GM20431 (cell line): ENCODE results near the gene BACH2.

Experiments used
- in situ Hi-C: fragments of 300-500 bp; cut with MseI, MboI; formaldehyde crosslinking; loops from one replicate; pipeline ENCODE4 v1.15.0; 2020; ENCODE audit warnings: low sequenced_read_pairs; ENCODE audit not compliant: unreplicated experiment

BACH2 gene

GRCh38 chr6:89963391-89963790 is 333.3 kb downstream of the BACH2 start:
- in situ Hi-C loops: no loop called here

GRCh38 chr6:89961481-89961880 is 335.2 kb downstream of the BACH2 start:
- in situ Hi-C loops: no loop called here

GRCh38 chr6:89959883-89960282 is 336.8 kb downstream of the BACH2 start:
- in situ Hi-C loops: no loop called here

- in situ Hi-C loops: no loop called here
These were observed 340.5 kb downstream of the BACH2 start for GRCh38 chr6:89956182-89956581.

- in situ Hi-C loops: no loop called here
These were observed 341.3 kb downstream of the BACH2 start for GRCh38 chr6:89955364-89955763.

- in situ Hi-C loops: no loop called here
These were observed 341.9 kb downstream of the BACH2 start for GRCh38 chr6:89954721-89955148.

GRCh38 chr6:89952686-89953085 is 344.0 kb downstream of the BACH2 start:
- in situ Hi-C loops: no loop called here

GRCh38 chr6:89952105-89952671 is 344.5 kb downstream of the BACH2 start:
- in situ Hi-C loops: no loop called here

GRCh38 chr6:89951574-89952104 is 345.0 kb downstream of the BACH2 start:
- in situ Hi-C loops: no loop called here

- in situ Hi-C loops: no loop called here
These were observed 345.7 kb downstream of the BACH2 start for GRCh38 chr6:89950879-89951391.

GRCh38 chr6:89950446-89950845 is 346.2 kb downstream of the BACH2 start:
- in situ Hi-C loops: no loop called here

- in situ Hi-C loops: no loop called here
These were observed 347.8 kb downstream of the BACH2 start for GRCh38 chr6:89948876-89949275.

GRCh38 chr6:89944826-89945407 is 351.7 kb downstream of the BACH2 start:
- in situ Hi-C loops: loop anchor here (5.0 kb wide), 1 partner anchor 532 kb away; no protein-coding TSS in a partner anchor

- in situ Hi-C loops: loop anchor here (5.0 kb wide), 1 partner anchor 533 kb away; no protein-coding TSS in a partner anchor
These were observed 352.4 kb downstream of the BACH2 start for GRCh38 chr6:89944181-89944755.

GRCh38 chr6:89942601-89943000 is 354.0 kb downstream of the BACH2 start:
- in situ Hi-C loops: loop anchor here (5.0 kb wide), 1 partner anchor 535 kb away; no protein-coding TSS in a partner anchor

- in situ Hi-C loops: loop anchor here (5.0 kb wide), 1 partner anchor 535 kb away; no protein-coding TSS in a partner anchor
These were observed 354.7 kb downstream of the BACH2 start for GRCh38 chr6:89941763-89942497.

GRCh38 chr6:89941031-89941762 is 355.4 kb downstream of the BACH2 start:
- in situ Hi-C loops: loop anchor here (5.0 kb wide), 1 partner anchor 536 kb away; no protein-coding TSS in a partner anchor

GRCh38 chr6:89940225-89941027 is 356.2 kb downstream of the BACH2 start:
- in situ Hi-C loops: loop anchor here (5.0 kb wide), 1 partner anchor 537 kb away; no protein-coding TSS in a partner anchor

- in situ Hi-C loops: no loop called here
These were observed 357.5 kb downstream of the BACH2 start for GRCh38 chr6:89939144-89939543.
